ENCODE results near the gene CTSZ.

CTSZ gene

GRCh38 chr20:59030911-59031563 lies 24.0 kb upstream of the CTSZ start:
- no peak for DNase-seq

GRCh38 chr20:59028812-59029211 lies 21.8 kb upstream of the CTSZ start:
- DNase-seq: no peak

GRCh38 chr20:59027741-59028320 lies 20.8 kb upstream of the CTSZ start:
- DNase-seq: no peak

GRCh38 chr20:59026904-59027740 lies 20.1 kb upstream of the CTSZ start:
- no peak for DNase-seq

- no peak for DNase-seq
Observed at GRCh38 chr20:59025511-59025910, 18.5 kb upstream of the CTSZ start.

GRCh38 chr20:59025086-59025485 lies 18.0 kb upstream of the CTSZ start:
- no peak for DNase-seq

GRCh38 chr20:59024111-59024530 lies 17.1 kb upstream of the CTSZ start:
- no peak for DNase-seq

- no peak for DNase-seq
Observed at GRCh38 chr20:59023616-59024015, 16.6 kb upstream of the CTSZ start.

GRCh38 chr20:59022754-59023153 lies 15.7 kb upstream of the CTSZ start:
- no peak for DNase-seq

GRCh38 chr20:59020938-59021551 lies 14.0 kb upstream of the CTSZ start:
- DNase-seq: no peak

- DNase-seq: no peak
Observed at GRCh38 chr20:59019217-59019616, 12.2 kb upstream of the CTSZ start, which contains the start of gene TUBB1. Gene TUBB1, plus strand, starts transcription at chr20:59019429. Its CDS starts 94 bp downstream, at chr20:59019523.

- DNase-seq: no peak
Observed at GRCh38 chr20:59018817-59019216, 11.8 kb upstream of the CTSZ start.

GRCh38 chr20:59017493-59018231 lies 10.6 kb upstream of the CTSZ start:
- DNase-seq: no peak

GRCh38 chr20:59016795-59017492 lies 9.9 kb upstream of the CTSZ start:
- no peak for DNase-seq

GRCh38 chr20:59015812-59016711 lies 9.0 kb upstream of the CTSZ start:
- no peak for DNase-seq

- DNase-seq: no peak
Observed at GRCh38 chr20:59015411-59015810, 8.4 kb upstream of the CTSZ start.

GRCh38 chr20:59014680-59015389 lies 7.8 kb upstream of the CTSZ start:
- no peak for DNase-seq

GRCh38 chr20:59013959-59014608 lies 7.0 kb upstream of the CTSZ start:
- no peak for DNase-seq

GRCh38 chr20:59013031-59013951 lies 6.2 kb upstream of the CTSZ start:
- DNase-seq: no peak
